HG03103 (cell line): ENCODE results near the gene GAPDH.
A peak's percentile ranks its signal among the peaks of the same experiment; 100 is the strongest.
"Not testable (repeated sequence)": the region's sequence is repeated elsewhere in the genome, so short reads cannot be mapped to it uniquely, and the experiment has no call there.

Experiments used
- ATAC-seq: cut with Tn5 transposase; IDR thresholded peaks from one replicate; pipeline ENCODE4 v1.9.1; 2021; ENCODE audit warnings: low read depth; ENCODE audit not compliant: unreplicated experiment

The GAPDH gene

GRCh38 chr12:6533923-6534694, at the start of gene GAPDH:
Gene GAPDH, plus strand, starts transcription at chr12:6534517. Its CDS starts 316 bp downstream, at chr12:6534833.
- ATAC-seq, result peak; percentile 41

- no peak for ATAC-seq
Measured at GRCh38 chr12:6488240-6488639, 46.1 kb upstream of the GAPDH start.

DNA sequence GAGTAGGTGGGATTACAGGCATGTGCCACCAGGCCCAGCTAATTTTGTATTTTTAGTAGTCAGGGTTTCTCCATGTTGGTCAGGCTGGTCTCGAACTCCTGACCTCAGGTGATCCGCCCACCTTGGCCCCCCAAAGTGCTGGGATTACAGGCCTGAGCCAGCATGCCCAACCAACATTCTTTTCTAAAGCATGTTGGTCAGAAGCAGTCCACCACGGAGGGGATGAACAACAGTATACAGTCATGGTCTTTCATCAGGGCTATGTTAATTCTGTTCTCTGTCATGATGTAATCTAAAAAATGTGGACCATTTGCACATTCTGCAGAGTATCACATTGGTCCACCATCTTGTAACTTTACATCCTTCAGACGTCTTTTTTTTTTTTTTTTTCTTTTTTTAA, 44.9 kb upstream of the GAPDH start:
- ATAC-seq, result no peak

GRCh38 chr12:6490673-6491072, 43.6 kb upstream of the GAPDH start:
- not testable (repeated sequence) for ATAC-seq

DNA sequence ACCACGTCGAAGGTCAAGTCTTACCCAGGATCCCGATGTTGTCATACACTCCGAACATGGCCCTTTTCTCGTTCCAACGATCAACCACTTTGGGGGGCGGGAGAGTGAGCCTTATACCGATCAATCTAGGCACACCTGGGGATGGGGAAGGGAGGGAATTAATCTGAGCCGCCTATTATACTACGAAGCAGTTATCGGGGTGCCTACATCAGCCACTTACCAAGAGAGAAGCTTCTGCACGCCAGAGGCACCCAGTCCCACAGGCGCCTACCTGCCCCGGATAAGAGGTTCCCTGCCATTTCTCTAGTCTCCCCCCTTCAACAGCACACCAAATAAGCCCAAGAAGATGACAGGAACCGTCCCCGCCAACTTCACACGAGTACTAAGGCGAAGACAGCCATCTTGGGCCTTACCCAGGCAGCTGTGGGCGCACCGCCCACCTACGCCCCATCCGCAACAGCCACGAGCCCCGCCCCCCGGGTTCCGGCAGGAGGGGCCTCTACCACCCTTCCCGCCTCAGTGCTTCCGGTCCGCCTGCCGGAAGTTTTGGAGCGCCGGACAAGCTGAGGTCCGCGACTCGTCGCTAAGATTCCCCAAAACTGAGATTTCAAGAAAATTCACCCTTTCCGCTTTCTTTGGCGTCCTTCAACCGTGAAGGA, 41.4 kb upstream of the GAPDH start, which contains the start of gene MRPL51:
Gene MRPL51, minus strand, starts transcription at position 425 of the 659 bp plus-strand sequence. Its CDS starts 126 bp downstream, at position 299.
- ATAC-seq, result peak; percentile 50

- ATAC-seq, result peak; percentile 70
Measured at GRCh38 chr12:6493497-6494257, 40.6 kb upstream of the GAPDH start, which contains the start of gene NCAPD2. Gene NCAPD2, plus strand, starts transcription at chr12:6494102. Its CDS starts 997 bp downstream, at chr12:6495099.

- ATAC-seq, result peak; percentile 21
Measured at GRCh38 chr12:6494258-6494743, 40.0 kb upstream of the GAPDH start.

- ATAC-seq, result no peak
Measured at GRCh38 chr12:6494968-6495367, 39.3 kb upstream of the GAPDH start.

DNA sequence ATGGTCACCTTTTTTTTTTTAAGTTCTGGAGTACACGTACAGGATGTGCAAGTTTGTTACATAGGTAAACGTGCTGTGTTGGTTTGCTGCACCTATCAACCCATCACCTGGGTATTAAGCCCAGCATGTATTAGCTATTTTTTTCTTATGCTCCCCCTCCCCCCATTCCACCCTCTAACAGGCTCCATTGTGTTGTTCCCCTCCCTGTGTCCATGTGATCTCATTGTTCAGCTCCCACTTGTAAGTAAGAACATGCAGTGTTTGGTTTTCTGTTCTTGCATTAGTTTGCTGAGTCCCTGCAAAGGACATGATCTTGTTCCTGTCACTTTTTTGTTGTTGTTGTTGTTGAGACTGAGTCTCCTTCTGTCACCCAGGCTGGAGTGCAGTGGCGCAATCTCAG, 37.0 kb upstream of the GAPDH start:
- ATAC-seq, result not testable (repeated sequence)

DNA sequence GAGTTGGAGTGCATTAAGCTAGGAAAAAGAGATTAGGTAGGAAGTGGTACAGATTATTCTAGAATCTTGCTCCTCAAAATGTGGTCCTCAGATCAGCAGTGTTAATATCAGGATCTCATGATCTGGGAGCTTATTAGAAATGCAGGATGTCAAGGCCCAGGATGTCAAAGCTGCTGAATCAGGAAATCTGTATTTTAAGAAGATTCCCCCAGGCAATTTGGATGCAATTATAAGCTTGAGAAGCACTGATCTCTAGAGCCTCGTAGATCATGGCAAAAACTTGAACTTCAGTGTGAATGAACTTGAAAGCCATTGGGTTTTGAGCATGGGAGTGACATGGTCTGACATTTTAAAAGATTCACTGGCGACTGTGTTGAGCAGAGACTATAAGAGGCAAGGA, 33.9 kb upstream of the GAPDH start:
- no peak for ATAC-seq

GRCh38 chr12:6507102-6507998, 27.0 kb upstream of the GAPDH start:
- no peak for ATAC-seq

DNA sequence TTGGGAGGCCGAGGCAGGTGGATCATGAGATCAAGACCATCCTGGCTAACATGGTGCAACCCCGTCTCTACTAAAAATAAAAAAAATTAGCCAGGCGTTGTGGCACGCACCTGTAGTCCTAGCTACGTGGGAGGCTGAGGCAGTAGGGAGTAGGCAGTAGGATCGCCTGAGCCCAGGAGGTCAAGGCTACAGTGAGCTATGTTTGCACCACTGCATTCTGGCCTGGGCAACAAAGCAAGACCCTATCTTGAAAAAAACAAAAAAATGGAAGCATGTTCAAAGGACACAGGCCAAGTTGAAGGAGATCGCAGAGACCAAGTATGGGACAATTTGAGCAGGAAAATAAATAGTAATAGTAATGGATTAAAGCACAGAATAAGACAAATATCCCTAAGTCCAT, 26.2 kb upstream of the GAPDH start:
- ATAC-seq, result no peak

DNA sequence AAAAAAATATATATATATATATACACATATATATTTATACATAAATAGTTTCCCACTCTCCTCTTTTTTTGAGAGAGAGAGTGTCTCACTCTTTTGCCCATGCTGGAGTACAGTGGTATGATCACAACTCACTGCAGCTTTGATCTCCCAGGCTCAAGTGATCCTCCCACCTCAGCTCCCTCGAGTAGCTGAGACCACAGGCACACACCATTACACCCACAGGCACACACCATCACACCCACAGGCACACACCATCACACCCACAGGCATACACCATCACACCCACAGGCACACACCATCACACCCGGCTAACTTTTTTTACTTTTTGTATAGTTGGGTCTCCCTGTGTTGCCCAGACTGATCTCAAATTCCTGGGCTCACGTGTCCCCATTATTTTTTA, 14.1 kb upstream of the GAPDH start:
- no peak for ATAC-seq

GRCh38 chr12:6522193-6522592, 12.1 kb upstream of the GAPDH start:
- ATAC-seq, result no peak

DNA sequence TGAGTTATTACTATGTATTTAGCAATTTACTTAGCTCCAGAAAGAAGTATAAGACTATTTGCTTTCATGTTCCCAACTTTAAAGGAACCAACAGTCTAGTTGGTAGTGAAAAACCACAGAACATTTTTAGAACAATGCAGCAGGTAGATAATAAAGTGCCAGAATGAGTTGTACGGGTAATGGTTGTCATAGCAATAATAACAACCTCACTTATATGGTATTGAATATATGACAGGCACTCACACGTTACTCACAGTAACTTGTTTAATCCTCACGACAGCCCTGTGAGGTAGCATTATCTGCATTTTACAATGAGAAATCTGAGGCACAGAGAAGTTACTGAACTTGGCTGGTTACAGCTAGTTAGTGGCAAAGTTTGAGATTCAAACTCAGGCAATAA, 10.6 kb upstream of the GAPDH start:
- ATAC-seq, result no peak

DNA sequence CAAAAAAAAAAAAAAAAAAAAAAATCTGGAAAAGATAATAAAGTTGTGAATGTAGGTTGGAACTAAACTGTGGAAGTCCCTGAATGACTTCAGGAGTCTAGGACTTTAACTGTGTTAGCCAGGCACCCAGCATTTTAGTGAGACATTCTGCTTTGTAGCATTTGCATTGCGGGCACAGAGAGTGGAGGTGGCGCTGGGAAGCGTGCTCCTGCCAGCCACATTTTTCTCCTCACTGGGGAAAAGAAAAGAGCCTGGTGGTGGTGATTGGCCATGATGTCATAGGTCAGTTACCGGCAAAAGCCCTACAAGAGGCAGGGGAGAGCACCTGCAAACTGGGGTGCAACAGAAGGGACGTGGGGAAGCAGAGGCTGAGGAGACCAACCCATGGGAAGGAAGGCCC, 9.7 kb upstream of the GAPDH start:
- ATAC-seq, result no peak

- no peak for ATAC-seq
Measured at GRCh38 chr12:6526201-6526600, 8.1 kb upstream of the GAPDH start.

- no peak for ATAC-seq
Measured at GRCh38 chr12:6526766-6527525, 7.4 kb upstream of the GAPDH start.

GRCh38 chr12:6527711-6528110, 6.6 kb upstream of the GAPDH start:
- no peak for ATAC-seq
